Lower leg skin (tissue), 4 donors: ENCODE data around the gene LGALS12. TPM values are rescaled to one million over a fixed set of nuclear protein-coding genes. Genes with fewer than 3 reads are reported as not detected.

ENCODE experiments used
- DNase-seq, 2 donors: peaks; one replicate each; pipeline ENCODE4 v3.0.0-alpha.2; 2019; ENCODE audit warnings: low spot score in 2 of 2
- H3K4me3 ChIP-seq: fragments of 200-600 bp; sonication (generic); 2 replicates; pipeline ENCODE4 v1.5.1; 2017; ENCODE audit warnings: mild to moderate bottlenecking, low read depth; ENCODE audit not compliant: poor library complexity, severe bottlenecking
- CTCF ChIP-seq, 3 donors: fragments of 450-650 bp; IDR thresholded peaks; one replicate each; pipeline ENCODE4 v1.5.1; 2016; ENCODE audit warnings: antibody characterized with exemption in 3 of 3, mild to moderate bottlenecking in 3 of 3, moderate library complexity in 2 of 3
- POLR2A ChIP-seq, 2 donors: fragments of 450-650 bp; IDR thresholded peaks; one replicate each; pipeline ENCODE4 v1.6.1; 2016 to 2017; ENCODE audit warnings: antibody characterized with exemption in 2 of 2, mild to moderate bottlenecking in 1 of 2, moderate library complexity in 1 of 2
- WGBS, 2 donors: methylation state at CpG; one replicate each; pipeline ENCODE4 v1.1.5; 2018; 5-methylcytosine and 5-hydroxymethylcytosine counted together
- intact Hi-C: fragments of 100-400 bp; cut with DNase I; formaldehyde crosslinking; loops from one replicate; pipeline ENCODE4 v1.15.0; 2023; ENCODE audit warnings: low total_unique reads
- total RNA-seq, 4 donors: library from RNA; depleted of rRNA; stranded (reverse); fragments of >200 nt; gene quantifications; one replicate each; pipeline ENCODE4 v1.1.0, GENCODE V29; 2016

Gene LGALS12
- total RNA-seq, 4 donors from 2014 or later = 0.17 to 2.5 (median 0.84) TPM; not detected in 1

- H3K4me3 ChIP-seq = no peak overlapping the region
- intact Hi-C loops = no loop called here
- WGBS, 2 donors = 74 to 91% methylated on average over 2 of the region's 2 CpGs
- no peak for DNase-seq
- no peak for TF ChIP-seq POLR2A (IDR thresholded peaks at IDR 0.05)
- TF ChIP-seq CTCF (IDR thresholded peaks at IDR 0.05) = no peak
Observed at GRCh38 chr11:63507511-63507910, 1.6 kb downstream of the LGALS12 start.

GRCh38 chr11:63508009-63508408, 2.1 kb downstream of the LGALS12 start:
- DNase-seq = no peak
- 62 to 70% methylated on average over 3 of the region's 3 CpGs for WGBS, 2 donors
- no peak overlapping the region for H3K4me3 ChIP-seq
- intact Hi-C loops = no loop called here
- TF ChIP-seq POLR2A (IDR thresholded peaks at IDR 0.05) (no peak), CTCF (IDR thresholded peaks at IDR 0.05) (no peak)

- DNase-seq = no peak
- intact Hi-C loops = no loop called here
- H3K4me3 ChIP-seq = no peak overlapping the region
- 90 to 94% methylated on average over 12 of the region's 12 CpGs for WGBS, 2 donors
- TF ChIP-seq POLR2A (IDR thresholded peaks at IDR 0.05) = no peak
- TF ChIP-seq CTCF (IDR thresholded peaks at IDR 0.05) = no peak
Observed at GRCh38 chr11:63508745-63509144, 2.9 kb downstream of the LGALS12 start.

GRCh38 chr11:63510360-63511047, 4.6 kb downstream of the LGALS12 start:
- H3K4me3 ChIP-seq = no peak overlapping the region
- no peak for TF ChIP-seq CTCF (IDR thresholded peaks at IDR 0.05)
- TF ChIP-seq POLR2A (IDR thresholded peaks at IDR 0.05) = no peak
- intact Hi-C loops = no loop called here
- 72 to 75% methylated on average over 7 of the region's 7 CpGs for WGBS, 2 donors
- DNase-seq = no peak

- TF ChIP-seq CTCF (IDR thresholded peaks at IDR 0.05) (no peak), POLR2A (IDR thresholded peaks at IDR 0.05) (no peak)
- 88% methylated on average over 11 of the region's 11 CpGs for WGBS, 2 donors
- intact Hi-C loops = no loop called here
- no peak for DNase-seq
- no peak overlapping the region for H3K4me3 ChIP-seq
Observed at GRCh38 chr11:63511048-63511748, 5.3 kb downstream of the LGALS12 start.
